Gastroesophageal sphincter (tissue), 4 donors: ENCODE data around the gene MYCBP. TPM values are rescaled to one million over a fixed set of nuclear protein-coding genes. Genes with fewer than 3 reads are reported as not detected.

Source experiments
- ATAC-seq: fragments of 150-250 bp; one replicate; pipeline ENCODE4 v1.9.1; 2016; ENCODE audit warnings: mild to moderate bottlenecking, moderate library complexity
- H3K27ac ChIP-seq, 4 donors: fragments of 200-600 bp; sonication (generic) in 3 of 4; 1 replicate in 3 of 4; 2 replicates in 1 of 4; pipeline ENCODE4 v1.5.1; 2016 to 2019
- H3K27me3 ChIP-seq: fragments of 200-600 bp; sonication (generic); one replicate; pipeline ENCODE4 v1.5.1; 2019
- H3K36me3 ChIP-seq, 2 donors: fragments of 200-600 bp; sonication (generic); one replicate each; pipeline ENCODE4 v1.5.1; 2019; ENCODE audit warnings: control low read depth in 1 of 2
- H3K4me1 ChIP-seq, 3 donors: fragments of 200-600 bp; sonication (generic); 1 replicate in 2 of 3; 2 replicates in 1 of 3; pipeline ENCODE4 v1.5.1; 2016 to 2019; ENCODE audit warnings: control low read depth in 2 of 3
- H3K4me3 ChIP-seq, 2 donors: fragments of 200-600 bp; sonication (generic); one replicate each; pipeline ENCODE4 v1.5.1; 2019; ENCODE audit warnings: mild to moderate bottlenecking in 1 of 2, moderate library complexity in 1 of 2
- H3K9me3 ChIP-seq, 3 donors: fragments of 200-600 bp; sonication (generic); one replicate each; pipeline ENCODE4 v1.5.1; 2017 to 2019; ENCODE audit warnings: control low read depth in 2 of 3
- CTCF ChIP-seq, 4 experiments: fragments of 200-600 bp in 2 of 4; fragments of 450-650 bp in 2 of 4; sonication (generic) in 1 of 4; IDR thresholded peaks; one replicate each; pipeline ENCODE4 v1.5.1; 2017 to 2019; ENCODE audit warnings: antibody characterized with exemption in 4 of 4, mild to moderate bottlenecking in 2 of 4, moderate library complexity in 2 of 4
- EP300 ChIP-seq: sonication (generic); formaldehyde crosslinking; IDR thresholded peaks from one replicate; pipeline ENCODE4 v1.6.1; 2017; ENCODE audit warnings: antibody characterized with exemption, mild to moderate bottlenecking
- POLR2A ChIP-seq, 2 donors: fragments of 450-650 bp; IDR thresholded peaks; one replicate each; pipeline ENCODE4 v1.6.1; 2017; ENCODE audit warnings: antibody characterized with exemption in 2 of 2, mild to moderate bottlenecking in 2 of 2, moderate library complexity in 1 of 2
- POLR2AphosphoS5 ChIP-seq: sonication (generic); formaldehyde crosslinking; IDR thresholded peaks from one replicate; pipeline ENCODE4 v1.6.1; 2017; ENCODE audit warnings: antibody characterized with exemption
- WGBS, 2 donors: methylation state at CpG; one replicate each; pipeline ENCODE4 v1.1.5; 2018; ENCODE audit warnings: low coverage in 1 of 2; 5-methylcytosine and 5-hydroxymethylcytosine counted together
- total RNA-seq, 4 donors: library from RNA; depleted of rRNA; stranded (reverse); fragments of >200 nt; gene quantifications; one replicate each; pipeline ENCODE4 v1.1.0, GENCODE V29; 2016

Gene MYCBP
- total RNA-seq, 4 donors from 2014 or later = 19.3 to 25.8 (median 21.5) TPM

- Histone ChIP-seq H3K36me3 (no peaks in the 10 kb centered on the region), H3K4me1 (no peaks in the 10 kb centered on the region), H3K9me3 (no peaks in the 10 kb centered on the region), H3K27me3 (no peaks in the 10 kb centered on the region), H3K4me3 (no peak overlapping the region), H3K27ac (no peak overlapping the region)
- TF ChIP-seq POLR2AphosphoS5 (no peak), CTCF (IDR thresholded peaks at IDR 0.05) (no peak), POLR2A (IDR thresholded peaks at IDR 0.05) (no peak), EP300 (no peak)
- WGBS, 2 donors = 90 to 94% methylated on average over 4 to 7 of the region's 9 CpGs
- ATAC-seq = no peak
These were observed 15.5 kb upstream of the MYCBP start for GRCh38 chr1:38888423-38889333.

DNA sequence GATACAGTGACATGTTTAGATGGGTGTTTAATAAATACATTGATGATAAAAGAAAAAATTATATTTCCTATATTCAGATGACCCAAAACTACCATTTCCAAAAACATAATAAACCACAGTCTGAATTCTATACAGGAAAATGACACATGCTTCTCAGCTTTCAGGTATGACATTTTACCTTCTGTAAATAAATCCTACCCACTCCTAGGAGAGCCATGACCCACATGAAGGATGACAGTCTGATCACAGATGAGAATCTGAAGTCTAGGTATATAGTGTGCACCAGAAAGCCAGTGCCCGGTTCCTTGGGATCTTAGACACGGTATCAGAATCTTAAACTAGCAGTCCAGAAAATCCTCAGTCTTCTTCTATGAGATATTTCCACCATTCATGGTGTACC lies 11.9 kb upstream of the MYCBP start:
- Histone ChIP-seq H3K4me1 (no peaks in the 10 kb centered on the region), H3K27ac (no peak overlapping the region), H3K27me3 (no peaks in the 10 kb centered on the region), H3K9me3 (no peaks in the 10 kb centered on the region), H3K4me3 (no peak overlapping the region), H3K36me3 (no peaks in the 10 kb centered on the region)
- no peak for TF ChIP-seq CTCF (IDR thresholded peaks at IDR 0.05)
- no peak for TF ChIP-seq EP300
- no peak for TF ChIP-seq POLR2A (IDR thresholded peaks at IDR 0.05)
- TF ChIP-seq POLR2AphosphoS5 = no peak
- 89% methylated on average over 2 of the region's 2 CpGs; no CpG with 5 or more reads in 1 of the 2 donors for WGBS, 2 donors
- ATAC-seq = no peak

DNA sequence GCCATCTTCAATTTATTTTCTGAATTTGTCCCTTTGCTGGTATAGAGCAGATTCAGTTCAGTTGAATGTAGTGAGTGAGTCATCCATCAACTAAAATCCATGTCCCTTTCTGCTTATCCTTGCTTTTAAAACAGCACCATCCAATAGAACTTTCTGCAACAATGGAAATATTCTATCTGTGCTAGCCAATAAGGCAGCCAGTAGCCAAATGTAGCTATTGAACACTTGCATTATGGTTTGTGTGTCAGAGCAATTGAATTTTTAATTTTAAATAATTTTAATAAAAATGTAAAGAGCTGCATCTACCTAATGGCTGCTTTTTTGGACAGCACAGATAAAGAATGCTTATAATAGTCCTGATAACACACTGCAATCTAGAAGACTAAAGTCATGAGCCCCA lies 8.3 kb upstream of the MYCBP start, which contains the start of gene GJA9:
TSS of gene GJA9 (minus strand) at position 101 of the 400 bp plus-strand sequence. CDS start 5,489 bp downstream, outside the sequence.
- no peak for ATAC-seq
- Histone ChIP-seq H3K27ac (no peak within 1 kb of the TSS), H3K4me1 (no peaks in the 10 kb centered on the region), H3K36me3 (no peaks in the 10 kb centered on the region), H3K27me3 (no peaks in the 10 kb centered on the region), H3K9me3 (no peaks in the 10 kb centered on the region), H3K4me3 (no peak within 1 kb of the TSS)
- TF ChIP-seq POLR2A (IDR thresholded peaks at IDR 0.05) = no peak

- no peak overlapping the region for H3K4me3 ChIP-seq
- no CpG with 5 or more reads among the region's 2 CpGs for WGBS, 2 donors
These were observed 2.7 kb upstream of the MYCBP start for GRCh38 chr1:38875811-38876210.

More at GRCh38 chr1:38875811-38876210, 2.7 kb upstream of the MYCBP start:
- TF ChIP-seq POLR2A (IDR thresholded peaks at IDR 0.05) (no peak), POLR2AphosphoS5 (no peak), EP300 (no peak), CTCF (IDR thresholded peaks at IDR 0.05) (no peak)
- no peak for ATAC-seq
- H3K36me3 ChIP-seq = no peaks in the 10 kb centered on the region
- H3K4me1 ChIP-seq = peaks cover 0 to 20% (median 7%) of the 10 kb centered on the region in 3 donors
- no peaks in the 10 kb centered on the region for H3K9me3 ChIP-seq
- no peak overlapping the region for H3K27ac ChIP-seq
- H3K27me3 ChIP-seq = no peaks in the 10 kb centered on the region
